Left lung (tissue), 10 donors: ENCODE results near the gene CCDC33. TPM values are rescaled to one million over a fixed set of nuclear protein-coding genes. Genes with fewer than 3 reads are reported as not detected.

Experiments used
- ATAC-seq: fragments of 200-7000 bp; cut with Tn5 transposase; one replicate; pipeline ENCODE4 v1.9.1; 2020; ENCODE audit warnings: moderate library complexity
- DNase-seq, 4 donors: peaks; one replicate each; pipeline ENCODE4 v3.0.0-alpha.2; 2013 to 2020
- H3K27ac ChIP-seq, 2 donors: fragments of 200-600 bp; sonication (generic) in 1 of 2; one replicate each; pipeline versions ENCODE4 v1.5.0 to v1.8.0; 2020 to 2021
- H3K27me3 ChIP-seq, 2 donors: fragments of 200-600 bp; sonication (generic) in 1 of 2; one replicate each; pipeline versions ENCODE4 v1.5.0 to v1.8.0; 2020 to 2021
- H3K36me3 ChIP-seq, 2 donors: fragments of 200-600 bp; sonication (generic) in 1 of 2; one replicate each; pipeline versions ENCODE4 v1.5.0 to v1.8.0; 2020 to 2021
- H3K4me1 ChIP-seq, 2 donors: fragments of 200-600 bp; one replicate each; pipeline ENCODE4 v1.8.0; 2021
- H3K4me3 ChIP-seq, 2 donors: fragments of 200-600 bp; sonication (generic) in 1 of 2; one replicate each; pipeline versions ENCODE4 v1.5.0 to v1.8.0; 2020 to 2021; ENCODE audit warnings: mild to moderate bottlenecking in 1 of 2
- H3K9me3 ChIP-seq, 2 donors: fragments of 200-600 bp; sonication (generic) in 1 of 2; one replicate each; pipeline versions ENCODE4 v1.5.0 to v1.8.0; 2020 to 2021
- CTCF ChIP-seq, 2 donors: fragments of 200-600 bp; sonication (generic) in 1 of 2; IDR thresholded peaks; one replicate each; pipeline versions ENCODE4 v1.5.0 to v1.8.0; 2021; ENCODE audit warnings: antibody characterized with exemption in 2 of 2
- intact Hi-C, 2 donors: fragments of 100-400 bp; cut with DNase I; formaldehyde crosslinking; loops; one replicate each; pipeline versions ENCODE4 v1.11.2 to v1.14.2; 2022
- polyA plus RNA-seq, 6 donors: library from polyadenylated mRNA; unstranded; fragments of 120-200 nt; gene quantifications; one replicate each; pipeline ENCODE4 v1.2.1, GENCODE V29; 2013; ENCODE audit not compliant: insufficient read length in 6 of 6
- total RNA-seq, 2 donors: library from RNA; stranded (reverse); fragmentation: NEBNext Ultra II Directional; extraction: Animal tissue kit (Norgen Biotek cat#: 25700); gene quantifications; one replicate each; pipeline ENCODE4 v1.2.1, GENCODE V29; 2021
- donor health status: DM: no; HTN: yes; CAD: no.
- donor health status: DM: no; HTN: no; CAD: no.

Gene CCDC33
- total and polyA plus RNA-seq, 8 donors = 1.00 to 3.2 (median 1.9) TPM; not detected in 1

- intact Hi-C loops = loop anchor here in 1 of 2 donors (10.0 kb wide), 2 partner anchors 265 to 345 kb away; no protein-coding TSS in a partner anchor
- no peak overlapping the region for H3K27ac ChIP-seq
- DNase-seq (no peak), ATAC-seq (no peak)
- peaks cover 4 to 11% of the 10 kb centered on the region in 2 donors for H3K4me1 ChIP-seq
- no peaks in the 10 kb centered on the region for H3K36me3 ChIP-seq
- H3K9me3 ChIP-seq = no peaks in the 10 kb centered on the region
- no peak overlapping the region for H3K4me3 ChIP-seq
- no peaks in the 10 kb centered on the region for H3K27me3 ChIP-seq
- TF ChIP-seq CTCF (IDR thresholded peaks at IDR 0.05) = no peak
These were observed 83.6 kb downstream of the CCDC33 start for GRCh38 chr15:74319596-74320351.

- intact Hi-C loops = no loop called here
- Histone ChIP-seq H3K36me3 (no peaks in the 10 kb centered on the region), H3K27ac (no peak overlapping the region), H3K4me3 (no peak overlapping the region), H3K9me3 (no peaks in the 10 kb centered on the region), H3K27me3 (no peaks in the 10 kb centered on the region), H3K4me1 (peaks cover 4 to 11% of the 10 kb centered on the region in 2 donors)
- DNase-seq (no peak), ATAC-seq (peak; percentile 20)
- peak; percentile 32 to 36 for TF ChIP-seq CTCF (IDR thresholded peaks at IDR 0.05)
These were observed 84.5 kb downstream of the CCDC33 start for GRCh38 chr15:74320352-74321247.

DNA sequence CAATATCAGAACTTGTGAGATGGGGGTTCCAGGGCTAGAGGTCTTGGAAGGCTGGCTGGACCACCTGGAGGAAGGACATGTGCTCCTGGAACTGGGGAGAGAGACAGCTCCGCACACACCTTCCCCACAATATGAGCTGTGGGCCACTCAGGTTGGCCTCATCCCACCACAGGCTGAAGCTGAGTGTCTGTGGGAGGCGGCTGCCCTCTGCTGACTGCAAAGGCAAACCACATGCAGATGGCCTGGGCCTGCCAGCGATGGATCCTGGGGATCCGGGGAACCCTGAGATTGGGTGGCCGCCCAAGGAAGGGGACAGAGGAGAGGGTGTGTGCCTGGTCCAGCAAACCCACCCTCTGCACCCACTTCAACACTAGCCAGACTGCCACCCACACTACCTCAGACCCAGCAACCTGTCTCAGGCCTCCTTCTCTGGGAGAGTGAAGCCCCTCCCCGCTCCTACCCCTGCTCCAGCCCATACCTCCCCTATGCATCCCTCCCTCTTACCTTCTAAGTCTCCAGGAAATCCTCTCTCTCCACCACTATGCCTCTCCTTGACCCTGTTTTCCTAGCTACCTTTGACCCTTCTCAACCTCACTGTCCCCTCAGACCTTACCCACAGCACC is 86.5 kb downstream of the CCDC33 start:
- DNase-seq = peak in 2 of 4 donors; percentile 60 to 67
- H3K36me3 ChIP-seq = no peaks in the 10 kb centered on the region

GRCh38 chr15:74324714-74325113 is 88.6 kb downstream of the CCDC33 start:
- H3K9me3 ChIP-seq = no peaks in the 10 kb centered on the region
- no peak for TF ChIP-seq CTCF (IDR thresholded peaks at IDR 0.05)
- H3K4me3 ChIP-seq = no peak overlapping the region
- H3K27me3 ChIP-seq = no peaks in the 10 kb centered on the region
- H3K27ac ChIP-seq = no peak overlapping the region
- ATAC-seq = no peak
- intact Hi-C loops = no loop called here
- peaks cover under 1 to 3% of the 10 kb centered on the region in 2 donors for H3K4me1 ChIP-seq
- no peaks in the 10 kb centered on the region for H3K36me3 ChIP-seq
- no peak for DNase-seq

More for the DNA sequence above, 86.5 kb downstream of the CCDC33 start:
- intact Hi-C loops = no loop called here
- peaks cover 4 to 11% of the 10 kb centered on the region in 2 donors for H3K4me1 ChIP-seq
- peak; percentile 69 to 74 for TF ChIP-seq CTCF (IDR thresholded peaks at IDR 0.05)
- no peak overlapping the region for H3K4me3 ChIP-seq
- ATAC-seq = peak; percentile 82
- H3K27me3 ChIP-seq = no peaks in the 10 kb centered on the region
- H3K27ac ChIP-seq = no peak overlapping the region
- no peaks in the 10 kb centered on the region for H3K9me3 ChIP-seq
